ENCODE data around the gene AFDN. TPM values are rescaled to one million over a fixed set of nuclear protein-coding genes. Genes with fewer than 3 reads are reported as not detected.

Gene AFDN
- total and polyA plus RNA-seq, 10 of the 15 experiments (the other 5 are each of a cell fraction or from before 2014, with no cell fraction given) = 5.7 to 68.2 (median 45.1) TPM

DNA sequence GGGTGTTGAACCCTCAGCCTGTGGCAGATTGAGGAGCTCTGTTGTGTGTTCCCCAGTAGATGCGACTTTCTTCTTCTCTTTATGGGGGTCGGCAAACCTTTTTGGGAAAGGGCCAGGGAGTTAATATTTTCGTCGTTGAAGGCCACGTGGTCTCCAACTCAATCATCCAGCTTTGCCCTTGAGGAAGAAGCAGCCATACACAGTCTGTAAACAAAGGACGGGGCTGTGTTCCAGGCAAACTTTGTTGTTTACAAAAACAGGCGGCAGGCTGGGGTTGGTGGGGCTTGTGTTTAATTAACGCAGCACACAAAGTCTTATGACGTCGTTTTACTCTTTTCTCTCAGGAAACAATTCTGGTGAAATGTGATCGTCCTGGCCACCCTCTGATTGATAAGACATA, 190.9 kb downstream of the AFDN start:
- H3K9ac ChIP-seq (ENCODE audit: control insufficient read depth, insufficient read depth, low read length) = no peak overlapping the region
- intact Hi-C loops (cut with micrococcal nuclease; ENCODE audit: unreplicated experiment) = no loop called here
- SMC1A ChIA-PET (ENCODE audit: uncharacterized antibody, unreplicated experiment) = no interaction called here
- FAIRE-seq (no peak), ATAC-seq (no peak), DNase-seq (ENCODE audit: low read depth, low spot score) (no peak)
- H3K36me3 ChIP-seq (ENCODE audit: control insufficient read depth in 2 of 2, insufficient read depth in 2 of 2, low read length in 1 of 2) = no peaks in the 10 kb centered on the region
- no peaks in the 10 kb centered on the region for H3K79me2 ChIP-seq (ENCODE audit: control insufficient read depth, insufficient read depth, low read length)
- in situ Hi-C loops (cut with MboI) = no loop called here
- H3K4me3 ChIP-seq = no peak overlapping the region
- H3K27ac ChIP-seq (ENCODE audit: control insufficient read depth, insufficient read depth) = no peak overlapping the region
- CTCF ChIA-PET = no interaction called here
- no peak overlapping the region for H2AFZ ChIP-seq (ENCODE audit: control insufficient read depth, low read depth, low read length)
- no peaks in the 10 kb centered on the region for H3K27me3 ChIP-seq (replicated peaks in 1 of 2; ENCODE audit: control insufficient read depth in 2 of 2, insufficient read depth in 2 of 2, low read length in 1 of 2)
- no peaks in the 10 kb centered on the region for H4K20me1 ChIP-seq (ENCODE audit: control insufficient read depth, insufficient read depth)
- no peak overlapping the region for H3K4me2 ChIP-seq (ENCODE audit: control insufficient read depth, insufficient read depth)
- 44% methylated on average over 11 of the region's 11 CpGs for WGBS (ENCODE audit: insufficient coverage, insufficient replicate concordance, low lambda C conversion rate, missing lambda C conversion rate)
- RAD21 ChIA-PET (ENCODE audit: unreplicated experiment) = no interaction called here
- TF ChIP-seq NR2C1 (IDR thresholded peaks at IDR 0.05) (no peak), KLF5 (IDR thresholded peaks at IDR 0.05; ENCODE audit: partially characterized antibody) (no peak), MXI1 (IDR thresholded peaks at IDR 0.05; ENCODE audit: low read depth, low read length) (no peak), BHLHE40 (IDR thresholded peaks at IDR 0.05; ENCODE audit: borderline replicate concordance in 1 of 2, low read depth in 2 of 2, low read length in 1 of 2) (no peak), NFIC (IDR thresholded peaks at IDR 0.05; ENCODE audit: low read depth, low read length) (no peak), STAT3 (IDR thresholded peaks at IDR 0.05; ENCODE audit: low read depth, low read length) (no peak), SUZ12 (IDR thresholded peaks at IDR 0.05; ENCODE audit: unreplicated experiment) (no peak), FOS (IDR thresholded peaks at IDR 0.05; ENCODE audit: borderline replicate concordance, extremely low read depth, insufficient read length) (no peak), ZBTB40 (IDR thresholded peaks at IDR 0.05; ENCODE audit: borderline replicate concordance) (no peak), NR2F1 (conservative IDR thresholded peaks at IDR 0.05) (no peak), BMI1 (IDR thresholded peaks at IDR 0.05; ENCODE audit: borderline replicate concordance) (no peak), CBX3 (IDR thresholded peaks at IDR 0.05; ENCODE audit: borderline replicate concordance, low read depth) (no peak), NFXL1 (IDR thresholded peaks at IDR 0.05; ENCODE audit: borderline replicate concordance) (no peak), ZSCAN29 (IDR thresholded peaks at IDR 0.05) (no peak), POLR2A (IDR thresholded peaks at IDR 0.05; ENCODE audit: low read depth, low read length) (no peak), ASH2L (IDR thresholded peaks at IDR 0.05; ENCODE audit: borderline replicate concordance, low read depth) (no peak), MTA3 (IDR thresholded peaks at IDR 0.05; ENCODE audit: borderline replicate concordance, low read length) (no peak)
- TF ChIP-seq, protein P1, sequence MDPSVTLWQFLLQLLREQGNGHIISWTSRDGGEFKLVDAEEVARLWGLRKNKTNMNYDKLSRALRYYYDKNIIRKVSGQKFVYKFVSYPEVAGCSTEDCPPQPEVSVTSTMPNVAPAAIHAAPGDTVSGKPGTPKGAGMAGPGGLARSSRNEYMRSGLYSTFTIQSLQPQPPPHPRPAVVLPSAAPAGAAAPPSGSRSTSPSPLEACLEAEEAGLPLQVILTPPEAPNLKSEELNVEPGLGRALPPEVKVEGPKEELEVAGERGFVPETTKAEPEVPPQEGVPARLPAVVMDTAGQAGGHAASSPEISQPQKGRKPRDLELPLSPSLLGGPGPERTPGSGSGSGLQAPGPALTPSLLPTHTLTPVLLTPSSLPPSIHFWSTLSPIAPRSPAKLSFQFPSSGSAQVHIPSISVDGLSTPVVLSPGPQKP (IDR thresholded peaks at IDR 0.05; ENCODE audit: low read depth, low read length) = no peak
- TF ChIP-seq, protein P2, sequence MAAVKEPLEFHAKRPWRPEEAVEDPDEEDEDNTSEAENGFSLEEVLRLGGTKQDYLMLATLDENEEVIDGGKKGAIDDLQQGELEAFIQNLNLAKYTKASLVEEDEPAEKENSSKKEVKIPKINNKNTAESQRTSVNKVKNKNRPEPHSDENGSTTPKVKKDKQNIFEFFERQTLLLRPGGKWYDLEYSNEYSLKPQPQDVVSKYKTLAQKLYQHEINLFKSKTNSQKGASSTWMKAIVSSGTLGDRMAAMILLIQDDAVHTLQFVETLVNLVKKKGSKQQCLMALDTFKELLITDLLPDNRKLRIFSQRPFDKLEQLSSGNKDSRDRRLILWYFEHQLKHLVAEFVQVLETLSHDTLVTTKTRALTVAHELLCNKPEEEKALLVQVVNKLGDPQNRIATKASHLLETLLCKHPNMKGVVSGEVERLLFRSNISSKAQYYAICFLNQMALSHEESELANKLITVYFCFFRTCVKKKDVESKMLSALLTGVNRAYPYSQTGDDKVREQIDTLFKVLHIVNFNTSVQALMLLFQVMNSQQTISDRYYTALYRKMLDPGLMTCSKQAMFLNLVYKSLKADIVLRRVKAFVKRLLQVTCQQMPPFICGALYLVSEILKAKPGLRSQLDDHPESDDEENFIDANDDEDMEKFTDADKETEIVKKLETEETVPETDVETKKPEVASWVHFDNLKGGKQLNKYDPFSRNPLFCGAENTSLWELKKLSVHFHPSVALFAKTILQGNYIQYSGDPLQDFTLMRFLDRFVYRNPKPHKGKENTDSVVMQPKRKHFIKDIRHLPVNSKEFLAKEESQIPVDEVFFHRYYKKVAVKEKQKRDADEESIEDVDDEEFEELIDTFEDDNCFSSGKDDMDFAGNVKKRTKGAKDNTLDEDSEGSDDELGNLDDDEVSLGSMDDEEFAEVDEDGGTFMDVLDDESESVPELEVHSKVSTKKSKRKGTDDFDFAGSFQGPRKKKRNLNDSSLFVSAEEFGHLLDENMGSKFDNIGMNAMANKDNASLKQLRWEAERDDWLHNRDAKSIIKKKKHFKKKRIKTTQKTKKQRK (IDR thresholded peaks at IDR 0.05; ENCODE audit: low read depth, low read length) = no peak
- no peaks in the 10 kb centered on the region for H3K4me1 ChIP-seq (ENCODE audit: control insufficient read depth, insufficient read depth, low read length)
- POLR2A ChIA-PET = no interaction called here
- no TSS peak for BruUV-seq (replicated peaks)
- H3K9me3 ChIP-seq (replicated peaks; ENCODE audit: control insufficient read depth, insufficient read depth, low read length) = no peaks in the 10 kb centered on the region; the same call in 2 of the 3 replicates

Data from GM12878 (cell line).